ENCODE measurements around the gene ELOA2. TPM values are rescaled to one million over a fixed set of nuclear protein-coding genes. Genes with fewer than 3 reads are reported as not detected.
"Not testable (repeated sequence)": the region's sequence is repeated elsewhere in the genome, so short reads cannot be mapped to it uniquely, and the experiment has no call there.

ELOA2 gene
- polyA plus RNA-seq, 12 donors = 0.07 to 0.09 TPM; not detected in 10

- DNase-seq = not testable (repeated sequence)
These were observed 11.5 kb downstream of the ELOA2 start for GRCh38 chr18:47023769-47024465.

GRCh38 chr18:47022821-47023220 lies 12.6 kb downstream of the ELOA2 start:
- DNase-seq = not testable (repeated sequence)

GRCh38 chr18:47020757-47021156 lies 14.7 kb downstream of the ELOA2 start:
- DNase-seq = not testable (repeated sequence)

- DNase-seq = not testable (repeated sequence)
These were observed 15.6 kb downstream of the ELOA2 start for GRCh38 chr18:47019870-47020269.

Other genes with a start within 250 kb of the ELOA2 start
- 10 to 100 TPM in 11 of 12 donors, not detected in 1; 19.2 to 37.5 (median 25.0) TPM for gene PIAS2, start 118.1 kb downstream of the ELOA2 start, polyA plus RNA-seq (ENCODE audit: insufficient read length in 12 of 12)
- gene KATNAL2, start 118.0 kb downstream of the ELOA2 start, polyA plus RNA-seq (ENCODE audit: insufficient read length in 12 of 12) = 10 to 100 TPM in 2 of 12 donors, 1 to 10 TPM in 8, not detected in 2; 6.1 to 13.8 (median 7.8) TPM
- gene HDHD2, start 114.9 kb upstream of the ELOA2 start, polyA plus RNA-seq (ENCODE audit: insufficient read length in 12 of 12) = 10 to 100 TPM in 11 of 12 donors, not detected in 1; 16.7 to 31.1 (median 26.7) TPM
- 10 to 100 TPM in 11 of 12 donors, not detected in 1; 18.7 to 54.5 (median 25.9) TPM for gene IER3IP1, start 140.7 kb upstream of the ELOA2 start, polyA plus RNA-seq (ENCODE audit: insufficient read length in 12 of 12)
- gene SKOR2, start 216.0 kb upstream of the ELOA2 start, polyA plus RNA-seq (ENCODE audit: insufficient read length in 12 of 12) = not detected